Renal cortical epithelial cell (primary cell): ENCODE results near the gene OR10G4. TPM values are rescaled to one million over a fixed set of nuclear protein-coding genes. Genes with fewer than 3 reads are reported as not detected.
A peak's percentile ranks its signal among the peaks of the same experiment; 100 is the strongest.
"Not testable (repeated sequence)": the region's sequence is repeated elsewhere in the genome, so short reads cannot be mapped to it uniquely, and the experiment has no call there.

Experiments used
- DNase-seq: peaks from one replicate; pipeline ENCODE4 v3.0.0-alpha.2; 2011; ENCODE audit warnings: low read depth
- total RNA-seq: library from RNA; depleted of rRNA; stranded (reverse); fragments of >200 nt; gene quantifications from 2 replicates; pipeline ENCODE4 v1.2.3, GENCODE V29; 2014

OR10G4 gene, protein sequence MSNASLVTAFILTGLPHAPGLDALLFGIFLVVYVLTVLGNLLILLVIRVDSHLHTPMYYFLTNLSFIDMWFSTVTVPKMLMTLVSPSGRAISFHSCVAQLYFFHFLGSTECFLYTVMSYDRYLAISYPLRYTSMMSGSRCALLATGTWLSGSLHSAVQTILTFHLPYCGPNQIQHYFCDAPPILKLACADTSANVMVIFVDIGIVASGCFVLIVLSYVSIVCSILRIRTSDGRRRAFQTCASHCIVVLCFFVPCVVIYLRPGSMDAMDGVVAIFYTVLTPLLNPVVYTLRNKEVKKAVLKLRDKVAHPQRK
- not detected in 2 replicates for total RNA-seq

DNA sequence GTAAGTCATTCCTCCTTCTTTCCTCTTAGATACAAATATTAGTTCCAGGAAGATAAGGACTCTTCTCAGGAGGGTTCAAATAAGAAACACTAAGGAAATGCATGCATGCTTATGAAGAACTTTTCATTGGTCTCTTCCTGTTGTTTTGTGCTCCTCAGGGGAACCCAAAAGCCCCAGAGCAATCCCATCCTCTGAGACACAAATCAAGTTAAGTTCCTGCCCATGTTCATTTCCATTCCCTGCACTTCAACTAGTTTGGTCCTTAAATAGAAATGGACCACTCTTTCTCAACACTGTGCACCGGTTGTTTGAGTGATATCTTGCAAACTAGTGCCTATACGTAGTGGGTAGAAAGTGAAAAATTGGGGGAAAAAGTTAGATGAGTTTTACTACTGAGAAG, at the start of gene OR10G4:
Gene OR10G4, plus strand, starts transcription at position 301 of the 400 bp plus-strand sequence. CDS start 2,578 bp downstream, outside the sequence.
- DNase-seq = no peak

DNA sequence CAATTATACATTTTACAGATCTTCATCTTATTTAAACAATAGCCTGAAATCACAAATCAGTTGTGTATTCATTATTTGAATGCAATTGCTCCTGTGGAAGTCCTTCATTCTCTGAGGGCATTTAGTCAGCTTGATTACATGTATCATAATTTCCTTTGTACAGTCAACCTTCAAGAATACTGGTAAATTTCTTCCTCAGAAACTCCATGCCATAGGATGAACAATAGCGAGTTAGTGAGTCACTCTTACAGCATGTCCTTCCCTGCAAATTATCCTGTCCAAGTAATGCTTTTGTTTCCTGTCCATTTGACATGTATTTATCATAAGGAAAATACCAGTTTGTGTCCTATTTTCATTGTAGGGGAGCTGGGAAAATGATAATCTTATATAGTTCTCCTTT, 39.0 kb upstream of the OR10G4 start:
- peak; percentile 84 for DNase-seq

DNA sequence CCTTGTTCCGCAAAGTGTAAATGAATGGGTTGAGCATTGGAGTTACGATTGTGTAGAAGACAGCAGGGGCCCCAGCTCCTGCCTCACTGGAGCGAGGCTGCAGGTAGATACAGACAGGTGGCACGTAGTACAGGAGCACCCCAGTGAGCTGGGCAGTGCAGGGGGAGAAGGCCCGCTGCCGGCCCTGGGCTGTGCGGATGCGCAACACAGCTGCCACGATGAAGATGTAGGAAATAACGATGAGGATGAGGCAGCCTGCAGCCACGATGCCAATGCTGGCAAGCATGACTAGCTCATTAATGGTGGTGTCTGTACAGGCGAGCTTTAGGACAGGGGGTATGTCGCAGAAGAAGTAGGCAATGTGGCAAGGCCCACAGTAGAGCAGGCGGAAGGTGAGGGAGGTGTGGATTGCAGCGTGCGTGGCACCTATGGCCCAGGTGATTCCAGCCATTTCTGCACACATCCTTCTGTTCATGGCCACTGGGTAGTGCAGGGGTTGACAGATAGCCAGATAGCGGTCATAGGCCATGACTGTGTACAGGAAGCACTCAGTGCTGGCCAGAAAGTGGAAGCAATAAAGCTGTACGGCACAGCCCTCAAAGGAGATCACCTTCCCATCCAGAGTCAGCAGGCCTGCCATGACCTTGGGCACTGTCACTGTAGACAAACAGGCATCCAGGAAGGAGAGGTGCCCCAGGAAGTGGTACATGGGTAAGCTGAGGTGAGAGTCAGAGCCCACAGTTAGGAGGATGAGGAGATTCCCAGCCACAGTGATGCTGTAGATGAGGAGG, 35.8 kb upstream of the OR10G4 start:
- DNase-seq = no peak

DNA sequence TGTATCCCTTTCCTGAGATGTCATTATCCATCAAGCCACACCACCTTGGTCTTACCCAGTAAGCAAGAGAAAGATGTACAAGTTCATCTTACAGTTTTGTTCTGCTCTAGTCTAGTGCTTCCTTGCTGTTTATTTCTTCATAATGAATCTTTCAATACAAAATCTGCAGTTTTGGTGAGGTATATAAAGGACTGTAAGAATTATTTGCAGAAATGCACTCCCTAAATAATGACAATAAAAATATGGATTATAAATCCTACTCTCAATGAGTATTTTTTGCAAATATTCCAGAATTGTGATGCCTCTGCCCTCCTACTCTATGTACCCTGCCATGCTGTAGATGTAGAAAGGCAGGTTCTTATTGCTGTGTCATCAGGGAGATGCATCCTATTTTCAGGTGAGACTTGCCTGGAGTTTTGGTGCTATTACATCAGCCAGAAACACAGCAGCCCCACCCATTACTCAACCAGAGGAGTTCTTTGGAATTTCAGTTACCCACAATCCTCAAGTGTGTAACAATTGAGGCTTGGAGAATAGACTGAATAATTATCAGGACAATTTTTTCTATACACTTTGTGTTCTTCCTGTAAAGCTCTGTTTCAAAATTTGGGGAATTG, 35.0 kb upstream of the OR10G4 start, which contains the start of gene OR10S1:
Gene OR10S1, minus strand, starts transcription at position 51 of the 617 bp plus-strand sequence. CDS start 117 bp downstream, outside the sequence.
- peak; percentile 25 for DNase-seq

DNA sequence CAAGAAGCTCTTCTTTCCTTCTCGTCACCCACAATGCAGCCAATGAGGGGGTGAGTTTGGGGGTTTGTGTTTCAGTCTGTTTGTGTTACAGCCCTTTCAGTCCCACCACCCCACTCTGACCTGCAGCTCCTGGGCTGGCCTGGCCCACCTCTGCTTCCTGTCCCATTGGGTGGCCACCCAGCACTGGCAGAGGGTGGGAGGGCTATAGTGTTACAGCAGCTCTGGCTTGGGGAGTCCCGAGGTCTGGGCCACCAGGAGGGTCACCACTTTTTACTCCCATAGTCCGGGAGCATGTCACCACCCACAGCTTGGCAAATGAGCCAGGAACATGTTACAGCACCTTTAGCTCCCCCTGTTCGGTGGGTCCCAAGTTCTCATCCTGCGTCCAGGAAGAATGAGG, 33.5 kb upstream of the OR10G4 start:
- DNase-seq = no peak

DNA sequence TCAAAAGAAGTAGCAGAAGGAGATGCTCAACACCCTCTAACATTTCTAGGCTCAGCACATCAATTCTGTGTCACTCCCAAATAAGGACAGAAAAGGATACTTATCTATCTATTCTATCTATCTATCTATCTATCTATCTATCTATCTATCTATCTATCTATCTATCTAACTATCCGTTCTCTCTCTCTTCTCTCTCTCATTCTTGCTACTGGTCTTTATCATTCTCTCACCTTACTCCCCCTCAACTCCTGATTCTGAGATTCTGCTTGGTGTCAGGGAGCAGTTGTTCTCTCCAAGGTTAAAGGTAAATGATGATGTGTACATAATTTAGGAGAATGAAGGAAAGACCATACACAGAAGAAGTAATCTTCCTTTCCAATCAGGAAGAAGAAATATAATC, 17.7 kb upstream of the OR10G4 start, which contains the start of gene OR10G6:
Gene OR10G6, minus strand, starts transcription at position 43 of the 400 bp plus-strand sequence. Its CDS starts 0 bp downstream, at position 43.
- DNase-seq = no peak

DNA sequence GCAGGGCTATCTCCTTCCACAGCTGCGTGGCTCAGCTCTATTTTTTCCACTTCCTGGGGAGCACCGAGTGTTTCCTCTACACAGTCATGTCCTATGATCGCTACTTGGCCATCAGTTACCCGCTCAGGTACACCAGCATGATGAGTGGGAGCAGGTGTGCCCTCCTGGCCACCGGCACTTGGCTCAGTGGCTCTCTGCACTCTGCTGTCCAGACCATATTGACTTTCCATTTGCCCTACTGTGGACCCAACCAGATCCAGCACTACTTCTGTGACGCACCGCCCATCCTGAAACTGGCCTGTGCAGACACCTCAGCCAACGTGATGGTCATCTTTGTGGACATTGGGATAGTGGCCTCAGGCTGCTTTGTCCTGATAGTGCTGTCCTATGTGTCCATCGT, 3.0 kb downstream of the OR10G4 start:
- not testable (repeated sequence) for DNase-seq

DNA sequence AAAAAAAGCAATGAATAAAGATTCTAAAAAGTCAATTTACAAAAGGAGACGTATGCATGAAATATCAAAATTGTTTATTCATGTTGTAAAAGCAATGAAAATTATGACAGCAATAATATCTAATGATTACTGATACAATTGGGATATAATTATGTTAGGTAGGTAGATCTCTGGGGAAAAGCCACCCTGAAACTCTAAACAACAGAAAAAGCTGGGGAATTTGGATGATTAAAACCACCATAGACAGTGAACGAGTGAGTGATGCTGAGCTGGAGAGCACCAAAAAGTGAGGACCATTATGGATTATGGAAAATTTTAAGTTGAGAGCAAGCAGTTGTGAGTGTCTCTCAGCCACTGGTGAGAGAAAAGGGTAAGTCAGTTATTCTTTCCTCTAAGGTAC, 13.7 kb downstream of the OR10G4 start, which contains the start of gene OR10G8:
Gene OR10G8, plus strand, starts transcription at position 301 of the 400 bp plus-strand sequence. CDS start 2,825 bp downstream, outside the sequence.
- DNase-seq = no peak

DNA sequence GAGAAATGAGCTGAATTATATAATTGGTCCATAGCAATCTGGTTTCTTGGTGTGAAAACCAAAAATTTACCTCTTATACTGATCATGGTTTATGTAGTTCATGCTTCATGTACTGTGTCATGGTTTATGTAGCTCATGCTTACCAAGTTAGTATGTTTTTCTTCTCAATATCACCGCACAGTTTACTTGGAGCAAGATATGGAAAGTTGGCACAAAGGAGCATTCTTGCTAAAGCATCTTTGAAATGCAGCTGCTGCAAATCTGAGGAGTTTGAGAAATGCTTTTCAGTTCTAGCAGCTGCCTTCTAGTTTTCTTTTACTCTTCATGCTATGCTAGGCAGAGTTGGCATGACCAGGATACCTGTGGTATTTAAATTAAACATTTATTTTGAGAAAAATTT, 23.9 kb downstream of the OR10G4 start:
- DNase-seq = no peak

DNA sequence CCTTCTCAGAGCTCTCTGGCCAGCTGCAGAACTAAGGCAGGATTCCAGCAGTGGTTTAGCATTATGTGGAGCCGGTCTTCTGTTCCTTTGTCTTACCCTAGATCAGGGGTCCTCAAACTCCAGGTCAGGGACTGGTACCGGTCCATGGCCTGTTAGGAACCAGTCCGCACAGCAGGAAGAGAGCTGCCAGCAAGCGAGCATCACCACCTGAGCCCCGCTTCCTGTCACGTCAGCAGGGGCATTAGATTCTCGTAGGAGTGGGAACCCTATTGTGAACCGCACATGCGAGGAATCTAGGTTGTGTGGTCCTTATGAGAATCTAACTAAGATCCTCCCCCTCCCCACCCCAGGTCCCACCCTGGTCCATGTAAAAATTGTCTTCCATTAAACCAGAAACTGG, 26.8 kb downstream of the OR10G4 start:
- DNase-seq = no peak

DNA sequence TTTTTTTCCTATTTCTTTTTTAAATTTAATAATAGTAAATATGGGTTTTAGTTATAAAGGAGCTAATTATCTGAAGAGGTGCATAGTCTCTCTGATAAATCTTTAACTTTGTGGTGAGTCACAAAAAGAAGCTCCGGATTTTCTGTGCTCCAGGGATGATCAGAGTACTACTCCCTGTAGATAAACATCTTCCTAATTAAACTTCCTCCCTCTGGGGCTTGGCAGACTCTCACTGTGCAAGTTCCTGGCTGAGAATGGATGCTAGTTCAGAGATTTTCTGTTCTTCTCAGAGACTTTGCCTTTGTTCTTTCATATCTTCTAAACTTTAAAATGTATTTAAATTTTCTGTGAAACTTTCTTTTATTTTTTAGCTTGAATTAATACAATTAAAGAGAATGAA, 28.5 kb downstream of the OR10G4 start, which contains the start of gene OR10G7:
Gene OR10G7, minus strand, starts transcription at position 72 of the 400 bp plus-strand sequence. CDS start 2,324 bp downstream, outside the sequence.
- peak; percentile 35 for DNase-seq

DNA sequence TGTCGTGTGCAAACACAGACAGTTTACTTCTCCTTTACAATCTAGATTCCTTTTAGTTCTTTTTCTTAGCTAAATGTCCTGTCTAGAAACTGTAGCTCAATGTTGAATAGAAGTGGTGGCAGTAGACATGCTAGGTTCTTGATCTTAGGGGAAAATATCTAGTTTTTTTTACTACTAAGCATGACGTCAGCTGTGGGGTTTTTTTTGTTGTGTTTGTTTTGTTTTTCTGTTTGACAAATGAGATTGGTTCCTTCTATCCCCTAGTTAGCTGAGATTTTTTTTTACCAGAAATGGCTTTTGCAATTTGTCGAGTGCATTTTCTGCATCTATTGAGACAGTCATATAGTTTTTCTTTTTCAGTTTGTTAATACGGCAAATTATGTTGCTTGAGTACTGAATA, 30.6 kb downstream of the OR10G4 start:
- DNase-seq = no peak

DNA sequence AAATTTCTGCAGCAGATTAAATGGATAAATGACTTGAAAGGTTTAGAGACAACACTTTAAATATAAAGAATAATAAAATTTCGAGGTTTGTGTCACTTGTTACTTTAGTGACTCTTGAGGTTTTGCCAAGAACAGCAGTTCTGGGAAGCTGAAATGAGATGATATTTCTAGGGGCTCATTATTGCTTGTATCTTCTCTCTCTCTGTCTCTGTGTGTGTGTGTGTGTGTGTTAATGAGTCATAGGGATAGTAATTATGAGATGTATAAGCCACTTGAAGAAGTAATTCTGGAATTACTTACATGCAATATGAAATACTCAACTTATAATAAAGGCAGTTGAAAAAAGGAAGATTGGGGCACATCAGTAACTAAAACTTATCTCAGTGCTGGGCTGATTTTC, 38.0 kb downstream of the OR10G4 start:
- DNase-seq = peak; percentile 12

DNA sequence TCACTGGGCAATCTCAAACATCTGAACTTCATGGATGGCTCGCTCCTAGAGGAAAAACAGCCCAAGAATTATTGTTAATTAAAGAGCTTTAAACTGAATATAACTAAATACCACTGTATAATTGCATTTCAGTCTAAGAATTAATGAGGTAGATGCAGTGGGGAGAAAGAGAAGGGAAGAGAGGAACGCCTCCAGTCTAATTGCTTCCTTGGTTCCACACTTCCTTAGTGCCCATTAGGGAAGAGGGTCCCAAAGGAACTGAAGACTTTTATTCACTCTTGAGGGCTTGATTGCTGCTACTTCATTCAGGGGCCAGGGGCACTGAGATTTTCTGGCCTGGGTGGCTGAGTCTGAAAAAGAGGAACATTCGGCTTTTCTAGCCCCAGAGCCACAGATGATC, 40.2 kb downstream of the OR10G4 start:
- DNase-seq = no peak

Other genes starting within 250 kb of the OR10G4 start
- gene OR6M1, start 206.6 kb upstream of the OR10G4 start, total RNA-seq = not detected in 2 replicates
- not detected in 2 replicates for gene TMEM225, start 127.3 kb upstream of the OR10G4 start, total RNA-seq
- not detected in 2 replicates for gene OR8D4, start 110.8 kb upstream of the OR10G4 start, total RNA-seq
- gene OR4D5, start 73.4 kb upstream of the OR10G4 start, total RNA-seq = not detected in 2 replicates
- gene OR6T1, start 69.2 kb upstream of the OR10G4 start, total RNA-seq = not detected in 2 replicates
- not detected in 2 replicates for gene OR10S1, start 35.2 kb upstream of the OR10G4 start, total RNA-seq
- not detected in 2 replicates for gene OR10G6, start 17.8 kb upstream of the OR10G4 start, total RNA-seq
- not detected in 2 replicates for gene OR10G9, start 10.0 kb downstream of the OR10G4 start, total RNA-seq
- gene OR10G8, start 13.8 kb downstream of the OR10G4 start, total RNA-seq = not detected in 2 replicates
- gene OR10G7, start 28.3 kb downstream of the OR10G4 start, total RNA-seq = not detected in 2 replicates
- 32.1 and 45.7 TPM in 2 replicates for gene VWA5A, start 102.5 kb downstream of the OR10G4 start, total RNA-seq
- not detected in 2 replicates for gene OR10D3, start 170.3 kb downstream of the OR10G4 start, total RNA-seq
- gene OR8G1, start 228.1 kb downstream of the OR10G4 start, total RNA-seq = not detected in 2 replicates
- gene OR8G5, start 243.4 kb downstream of the OR10G4 start, total RNA-seq = not detected in 2 replicates